D721Med (cell line): Measurements from ENCODE around the gene PC.

Source experiments
- DNase-seq: peaks from one replicate; pipeline ENCODE4 v3.0.0; 2011; ENCODE audit warnings: low spot score; ENCODE audit not compliant: insufficient read length
- FAIRE-seq: peaks from 2 replicates; lab custom pipeline; 2011; peaks lifted over from hg19 to GRCh38; lab: Jason Lieb, UNC
- CTCF ChIP-seq: IDR thresholded peaks from 2 replicates; pipeline ENCODE4 v1.5.1; 2012; ENCODE audit warnings: mild to moderate bottlenecking, control low read depth; ENCODE audit not compliant: insufficient read depth; ENCODE audit errors: missing control alignments

Gene PC

GRCh38 chr11:66857927-66858185 is 100.3 kb downstream of the PC start:
- DNase-seq (no peak), FAIRE-seq (no peak)
- no peak for TF ChIP-seq CTCF

- DNase-seq (no peak), FAIRE-seq (no peak)
- no peak for TF ChIP-seq CTCF
These were observed 100.8 kb downstream of the PC start for GRCh38 chr11:66857234-66857926.

GRCh38 chr11:66856496-66857233 is 101.5 kb downstream of the PC start, which contains the start of gene LRFN4:
Gene LRFN4 (plus strand): TSS chr11:66857064. CDS start chr11:66857745, 681 bp downstream.
- FAIRE-seq: no peak
- TF ChIP-seq CTCF: no peak
- DNase-seq: peak; percentile 79

- TF ChIP-seq CTCF: no peak
- peak; percentile 99 for DNase-seq
- FAIRE-seq: no peak
These were observed 102.3 kb downstream of the PC start for GRCh38 chr11:66855574-66856495.

- TF ChIP-seq CTCF: no peak
- FAIRE-seq: no peak
- DNase-seq: no peak
These were observed 103.4 kb downstream of the PC start for GRCh38 chr11:66854729-66855211.

- TF ChIP-seq CTCF: no peak
- DNase-seq (no peak), FAIRE-seq (no peak)
These were observed 103.9 kb downstream of the PC start for GRCh38 chr11:66854231-66854661.
